ENCODE data around the gene RBP5. TPM values are rescaled to one million over a fixed set of nuclear protein-coding genes. Genes with fewer than 3 reads are reported as not detected.

RBP5 gene
- total and polyA plus RNA-seq, 2 donors (not counting 1 experiment from before 2014, with no cell fraction given), result not detected

GRCh38 chr12:7093892-7094291, 34.8 kb downstream of the RBP5 start:
- no peak overlapping the region for H3K4me2 ChIP-seq (ENCODE audit: extremely low read depth, insufficient read depth, low read length)
- no peaks in the 10 kb centered on the region for H4K20me1 ChIP-seq (ENCODE audit: control insufficient read depth, extremely low read depth, insufficient read depth, low read length)
- no peak overlapping the region for H3K9ac ChIP-seq (ENCODE audit: insufficient read depth, low read length)
- H3K36me3 ChIP-seq (ENCODE audit: control insufficient read depth, insufficient read depth, low read length), result peaks cover 12% of the 10 kb centered on the region
- no peak overlapping the region for H2AFZ ChIP-seq (ENCODE audit: low read length)
- H3K79me2 ChIP-seq (ENCODE audit: control insufficient read depth, insufficient read depth, low read length), result peaks cover 3% of the 10 kb centered on the region
- no peaks in the 10 kb centered on the region for H3K27me3 ChIP-seq (ENCODE audit: control insufficient read depth, insufficient read depth, low read length)
- H3K27ac ChIP-seq (ENCODE audit: insufficient read depth, low read length), result no peak overlapping the region
- no peak for DNase-seq (ENCODE audit: low read depth in 2 of 2)
- H3K4me1 ChIP-seq (ENCODE audit: control insufficient read depth, extremely low read depth, insufficient read depth, low read length), result peaks cover 16% of the 10 kb centered on the region
- TF ChIP-seq CTCF (conservative IDR thresholded peaks at IDR 0.05 in 1 of 2, IDR thresholded peaks at IDR 0.05 in 1 of 2; ENCODE audit: low read depth in 1 of 2, low read length in 2 of 2) (no peak), EZH2 (IDR thresholded peaks at IDR 0.05; ENCODE audit: low read length, missing control alignments) (no peak)
- no peaks in the 10 kb centered on the region for H3K9me3 ChIP-seq (ENCODE audit: control insufficient read depth, insufficient read depth, low read depth, low read length)
- no peak overlapping the region for H3K4me3 ChIP-seq (replicated peaks in 1 of 4; ENCODE audit: control extremely low read depth in 1 of 4, insufficient read depth in 1 of 4, low read depth in 3 of 4, low read length in 4 of 4)

DNA sequence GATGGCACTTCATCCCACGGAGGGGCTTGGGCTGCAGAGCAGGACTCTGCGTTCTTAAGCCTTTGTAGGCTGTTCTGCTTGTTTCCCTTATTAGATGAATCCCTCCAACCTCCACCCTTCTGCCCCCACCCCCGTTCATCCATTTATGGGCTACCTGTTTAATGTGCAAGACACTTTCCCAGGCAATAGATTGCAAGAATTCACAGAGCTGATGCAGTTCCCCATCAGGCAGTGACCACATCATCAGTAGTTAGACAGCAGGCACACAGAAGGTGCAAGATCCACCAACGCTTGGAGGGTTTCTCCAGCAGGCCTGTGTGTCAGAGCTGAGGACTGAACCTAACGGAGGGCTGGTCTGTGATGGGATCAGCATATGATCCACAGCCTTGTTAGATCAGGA, 35.2 kb downstream of the RBP5 start:
- H2AFZ ChIP-seq (ENCODE audit: low read length), result no peak overlapping the region
- no peak overlapping the region for H3K9ac ChIP-seq (ENCODE audit: insufficient read depth, low read length)
- peaks cover 16% of the 10 kb centered on the region for H3K4me1 ChIP-seq (ENCODE audit: control insufficient read depth, extremely low read depth, insufficient read depth, low read length)
- H3K36me3 ChIP-seq (ENCODE audit: control insufficient read depth, insufficient read depth, low read length), result peaks cover 12% of the 10 kb centered on the region
- TF ChIP-seq EZH2 (IDR thresholded peaks at IDR 0.05; ENCODE audit: low read length, missing control alignments) (no peak), CTCF (conservative IDR thresholded peaks at IDR 0.05 in 1 of 2, IDR thresholded peaks at IDR 0.05 in 1 of 2; ENCODE audit: low read depth in 1 of 2, low read length in 2 of 2) (no peak)
- no peaks in the 10 kb centered on the region for H3K27me3 ChIP-seq (ENCODE audit: control insufficient read depth, insufficient read depth, low read length)
- DNase-seq (ENCODE audit: low read depth in 2 of 2), result no peak
- H3K79me2 ChIP-seq (ENCODE audit: control insufficient read depth, insufficient read depth, low read length), result peaks cover 3% of the 10 kb centered on the region
- H3K4me3 ChIP-seq (replicated peaks in 1 of 4; ENCODE audit: control extremely low read depth in 1 of 4, insufficient read depth in 1 of 4, low read depth in 3 of 4, low read length in 4 of 4), result no peak overlapping the region
- no peaks in the 10 kb centered on the region for H4K20me1 ChIP-seq (ENCODE audit: control insufficient read depth, extremely low read depth, insufficient read depth, low read length)
- H3K9me3 ChIP-seq (ENCODE audit: control insufficient read depth, insufficient read depth, low read depth, low read length), result no peaks in the 10 kb centered on the region
- no peak overlapping the region for H3K27ac ChIP-seq (ENCODE audit: insufficient read depth, low read length)
- no peak overlapping the region for H3K4me2 ChIP-seq (ENCODE audit: extremely low read depth, insufficient read depth, low read length)

DNA sequence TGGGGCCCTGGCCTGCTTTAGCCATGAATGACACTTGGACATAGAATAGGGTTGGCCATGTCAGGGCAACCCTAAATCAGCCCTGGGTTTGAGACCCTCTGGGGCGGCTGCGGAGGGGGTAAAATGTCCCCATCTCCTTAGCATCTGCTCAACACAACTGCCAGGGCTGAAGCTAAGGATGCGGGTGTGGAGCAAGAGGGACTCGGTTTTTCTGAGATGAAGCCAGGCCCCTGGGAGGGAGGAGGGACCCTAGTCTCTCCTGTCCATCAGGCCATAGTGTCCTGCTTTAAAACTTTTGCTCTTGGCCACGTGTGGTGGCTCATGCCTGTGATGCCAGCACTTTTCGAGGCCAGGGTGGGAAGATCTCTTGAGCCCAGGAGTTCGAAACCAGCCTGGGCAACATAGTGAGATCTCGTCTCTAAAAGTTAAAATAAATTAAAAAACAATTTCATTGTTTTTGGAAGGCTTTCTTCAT, 35.7 kb downstream of the RBP5 start:
- H3K9ac ChIP-seq (ENCODE audit: insufficient read depth, low read length), result no peak overlapping the region
- no peaks in the 10 kb centered on the region for H4K20me1 ChIP-seq (ENCODE audit: control insufficient read depth, extremely low read depth, insufficient read depth, low read length)
- peaks cover 16% of the 10 kb centered on the region for H3K4me1 ChIP-seq (ENCODE audit: control insufficient read depth, extremely low read depth, insufficient read depth, low read length)
- no peak overlapping the region for H3K4me2 ChIP-seq (ENCODE audit: extremely low read depth, insufficient read depth, low read length)
- TF ChIP-seq EZH2 (IDR thresholded peaks at IDR 0.05; ENCODE audit: low read length, missing control alignments) (no peak), CTCF (conservative IDR thresholded peaks at IDR 0.05 in 1 of 2, IDR thresholded peaks at IDR 0.05 in 1 of 2; ENCODE audit: low read depth in 1 of 2, low read length in 2 of 2) (no peak)
- H3K4me3 ChIP-seq (replicated peaks in 1 of 4; ENCODE audit: control extremely low read depth in 1 of 4, insufficient read depth in 1 of 4, low read depth in 3 of 4, low read length in 4 of 4), result no peak overlapping the region
- no peak for DNase-seq (ENCODE audit: low read depth in 2 of 2)
- no peaks in the 10 kb centered on the region for H3K27me3 ChIP-seq (ENCODE audit: control insufficient read depth, insufficient read depth, low read length)
- H3K79me2 ChIP-seq (ENCODE audit: control insufficient read depth, insufficient read depth, low read length), result peaks cover 3% of the 10 kb centered on the region
- peak overlapping the region; percentile 66 for H2AFZ ChIP-seq (ENCODE audit: low read length)
- peaks cover 13% of the 10 kb centered on the region for H3K36me3 ChIP-seq (ENCODE audit: control insufficient read depth, insufficient read depth, low read length)
- H3K27ac ChIP-seq (ENCODE audit: insufficient read depth, low read length), result peak overlapping the region; percentile 40
- H3K9me3 ChIP-seq (ENCODE audit: control insufficient read depth, insufficient read depth, low read depth, low read length), result no peaks in the 10 kb centered on the region

All from fibroblast of lung (primary cell).